RCC 7860 (cell line): ENCODE data around the gene PTPRN2.
"Not testable (repeated sequence)": the region's sequence is repeated elsewhere in the genome, so short reads cannot be mapped to it uniquely, and the experiment has no call there.

Source experiments
- DNase-seq: peaks from one replicate; pipeline ENCODE4 v3.0.0-alpha.2; 2015; ENCODE audit warnings: low spot score
- FAIRE-seq: peaks from 2 replicates; lab custom pipeline; 2012; peaks lifted over from hg19 to GRCh38; lab: Jason Lieb, UNC

PTPRN2 gene

DNA sequence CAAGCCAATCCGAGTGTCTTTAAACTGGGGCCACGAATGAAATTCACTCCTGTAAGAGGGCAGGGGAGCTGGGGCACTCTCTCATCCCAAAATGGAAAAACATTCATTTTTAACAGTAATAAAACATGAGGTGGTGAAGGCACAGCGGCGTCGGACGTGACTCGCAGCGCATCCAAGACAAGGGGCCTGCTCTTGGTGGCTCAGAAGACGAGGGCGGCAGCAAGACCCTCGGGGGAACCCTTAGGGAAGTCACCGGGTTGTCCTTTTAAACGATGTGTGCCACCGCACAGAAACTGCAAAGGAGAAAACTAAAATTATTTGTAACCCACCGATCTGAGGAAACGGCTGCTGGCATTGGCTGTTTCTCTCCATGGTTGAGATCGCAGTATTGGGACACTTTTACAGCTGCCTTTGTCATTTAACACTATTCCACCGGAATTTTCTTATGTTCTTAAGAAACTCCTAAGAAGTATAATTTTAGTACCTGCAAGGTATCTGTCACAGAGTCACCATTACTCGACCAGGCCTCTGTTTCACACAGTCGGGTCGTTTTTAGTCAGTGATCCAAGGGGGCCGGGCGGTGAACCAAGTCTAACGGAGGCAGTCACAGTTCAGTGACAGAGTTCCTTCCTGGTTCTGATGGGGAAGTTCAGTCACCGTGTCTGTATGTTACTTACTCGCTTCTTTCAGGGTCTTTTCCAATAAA lies 159.3 kb downstream of the PTPRN2 start:
- no peak for FAIRE-seq
- DNase-seq: no peak

DNA sequence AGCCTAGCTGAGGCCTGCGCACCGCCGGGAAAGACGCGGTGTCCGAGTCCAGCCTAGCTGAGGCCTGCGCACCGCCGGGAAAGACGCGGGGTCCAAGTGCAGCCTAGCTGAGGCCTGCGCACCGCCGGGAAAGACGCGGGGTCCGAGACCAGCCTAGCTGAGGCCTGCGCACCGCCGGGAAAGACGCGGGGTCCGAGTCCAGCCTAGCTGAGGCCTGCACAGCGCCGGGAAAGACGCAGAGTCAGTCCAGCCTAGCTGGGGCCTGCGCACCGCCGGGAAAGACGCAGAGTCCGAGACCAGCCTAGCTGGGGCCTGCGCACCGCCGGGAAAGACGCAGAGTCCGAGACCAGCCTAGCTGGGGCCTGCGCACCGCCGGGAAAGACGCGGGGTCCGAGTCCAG lies 161.9 kb downstream of the PTPRN2 start:
- not testable (repeated sequence) for DNase-seq, FAIRE-seq

DNA sequence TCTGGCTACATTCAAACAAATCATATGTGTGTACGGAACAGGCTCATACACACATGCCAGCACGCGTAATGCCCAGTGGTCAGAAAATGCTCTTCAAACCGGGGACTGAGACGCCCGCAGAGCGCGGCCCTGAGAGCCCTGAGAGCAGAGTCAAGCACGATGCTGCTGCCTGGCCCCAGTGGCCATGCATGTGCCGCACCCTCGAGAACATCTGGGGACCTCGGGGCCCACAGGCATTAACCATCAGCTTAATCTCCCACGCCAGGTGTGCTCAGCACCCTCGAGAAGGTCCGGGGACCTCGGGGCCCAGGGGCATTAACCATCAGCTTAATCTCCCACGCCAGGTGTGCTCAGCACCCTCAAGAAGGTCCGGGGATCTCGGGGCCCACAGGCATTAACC lies 163.1 kb downstream of the PTPRN2 start:
- DNase-seq (no peak), FAIRE-seq (no peak)

DNA sequence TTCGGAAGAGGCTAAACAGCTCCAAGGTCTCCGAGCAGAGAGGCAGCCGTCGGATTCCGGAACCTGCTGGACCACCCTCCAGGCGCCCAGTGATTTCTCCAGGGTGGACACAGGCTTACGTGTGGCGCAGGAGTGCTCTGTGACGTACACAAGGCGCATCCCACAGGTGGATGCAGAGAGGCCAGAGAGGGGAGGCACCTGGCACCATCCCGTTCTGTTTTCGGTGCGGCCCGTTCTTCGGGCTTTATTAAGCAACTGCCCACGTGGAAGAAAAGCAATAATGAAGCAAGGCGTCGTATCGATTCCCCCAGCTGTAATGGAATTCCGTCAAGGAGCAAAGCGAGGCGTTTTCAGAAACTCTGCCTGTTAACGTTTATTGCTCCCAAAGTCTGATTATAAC lies 163.6 kb downstream of the PTPRN2 start:
- DNase-seq (no peak), FAIRE-seq (no peak)

DNA sequence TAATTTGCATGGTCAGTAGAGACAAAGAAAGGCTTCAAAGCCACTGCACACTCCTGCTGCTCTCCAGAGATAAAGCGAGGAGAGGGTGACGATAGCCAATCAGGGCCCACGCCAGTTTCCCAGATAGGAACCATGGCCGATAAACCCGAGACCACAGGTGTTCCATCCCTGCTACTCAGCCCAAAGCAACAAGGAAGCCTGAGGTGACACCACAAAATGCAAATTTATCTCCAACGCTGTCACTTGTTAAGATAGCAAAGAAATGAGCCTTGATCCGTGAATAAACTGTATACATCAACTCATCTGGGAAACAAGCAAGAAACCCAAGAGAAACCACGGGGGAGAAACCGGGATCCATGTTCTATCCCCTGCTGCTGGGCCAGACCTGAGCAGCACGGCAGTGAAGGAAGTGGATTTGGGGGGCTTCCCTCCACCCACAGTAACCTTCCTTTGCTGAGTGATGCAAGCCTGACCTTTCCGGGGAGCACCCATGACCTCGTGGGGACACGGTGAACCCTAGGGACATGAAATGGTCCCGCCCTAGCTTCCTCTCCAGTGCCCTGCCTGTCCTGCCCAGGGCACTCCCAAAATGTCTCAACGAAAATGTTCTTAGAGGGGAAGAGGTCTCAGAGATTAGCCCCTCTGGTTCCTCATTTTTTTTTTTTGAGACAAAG lies 164.6 kb downstream of the PTPRN2 start:
- no peak for FAIRE-seq
- no peak for DNase-seq

DNA sequence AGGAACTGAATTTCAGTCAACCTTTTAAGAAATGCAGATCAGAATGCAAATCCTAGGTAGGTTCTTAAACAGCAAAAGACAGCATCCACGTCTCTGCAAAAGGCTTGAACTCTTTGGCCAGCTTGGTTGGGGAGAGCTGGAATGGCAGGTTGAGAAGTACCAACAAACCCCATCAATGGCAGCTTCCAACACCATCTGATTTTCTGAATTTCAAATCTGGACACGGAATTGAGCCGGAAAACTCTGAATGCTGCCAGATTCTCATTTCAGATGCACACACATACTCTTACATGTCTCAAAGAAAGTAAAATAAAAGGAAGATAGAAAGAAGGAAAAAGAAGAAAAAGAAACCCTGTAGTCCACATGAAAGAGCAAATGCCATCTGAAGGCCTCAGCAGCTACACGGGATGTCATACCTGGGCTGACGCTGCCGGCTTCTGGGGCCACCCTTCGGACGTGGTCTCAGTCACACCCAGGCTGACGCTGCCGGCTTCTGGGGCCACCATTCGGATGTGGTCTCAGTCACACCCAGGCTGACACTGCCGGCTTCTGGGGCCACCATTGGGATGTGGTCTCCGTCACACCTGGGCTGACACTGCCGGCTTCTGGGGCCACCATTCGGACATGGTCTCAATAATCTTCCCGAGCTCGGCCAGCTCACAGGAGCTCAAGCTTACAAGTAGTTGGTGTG lies 165.3 kb downstream of the PTPRN2 start:
- FAIRE-seq: no peak

DNA sequence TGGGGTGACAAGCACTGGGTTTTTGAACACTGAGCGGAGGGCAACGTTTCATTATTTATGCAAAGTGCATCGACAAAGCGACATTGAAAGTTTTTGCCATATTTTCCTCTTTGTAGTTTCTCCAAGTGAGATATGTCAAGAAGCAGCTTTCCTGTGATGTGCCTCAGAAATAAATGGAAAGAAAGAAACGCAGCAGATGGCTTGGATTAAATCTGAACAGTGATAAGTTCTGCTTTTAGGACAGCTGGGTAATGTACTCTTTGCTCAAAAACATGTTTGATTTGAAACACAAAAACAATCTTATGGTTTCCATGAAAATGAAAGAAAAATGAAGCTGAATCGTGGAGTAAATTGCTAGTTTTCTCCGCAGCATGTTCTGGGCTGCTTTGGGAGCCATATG lies 166.3 kb downstream of the PTPRN2 start:
- FAIRE-seq (no peak), DNase-seq (no peak)

More for the DNA sequence above, 165.3 kb downstream of the PTPRN2 start:
- no peak for DNase-seq

DNA sequence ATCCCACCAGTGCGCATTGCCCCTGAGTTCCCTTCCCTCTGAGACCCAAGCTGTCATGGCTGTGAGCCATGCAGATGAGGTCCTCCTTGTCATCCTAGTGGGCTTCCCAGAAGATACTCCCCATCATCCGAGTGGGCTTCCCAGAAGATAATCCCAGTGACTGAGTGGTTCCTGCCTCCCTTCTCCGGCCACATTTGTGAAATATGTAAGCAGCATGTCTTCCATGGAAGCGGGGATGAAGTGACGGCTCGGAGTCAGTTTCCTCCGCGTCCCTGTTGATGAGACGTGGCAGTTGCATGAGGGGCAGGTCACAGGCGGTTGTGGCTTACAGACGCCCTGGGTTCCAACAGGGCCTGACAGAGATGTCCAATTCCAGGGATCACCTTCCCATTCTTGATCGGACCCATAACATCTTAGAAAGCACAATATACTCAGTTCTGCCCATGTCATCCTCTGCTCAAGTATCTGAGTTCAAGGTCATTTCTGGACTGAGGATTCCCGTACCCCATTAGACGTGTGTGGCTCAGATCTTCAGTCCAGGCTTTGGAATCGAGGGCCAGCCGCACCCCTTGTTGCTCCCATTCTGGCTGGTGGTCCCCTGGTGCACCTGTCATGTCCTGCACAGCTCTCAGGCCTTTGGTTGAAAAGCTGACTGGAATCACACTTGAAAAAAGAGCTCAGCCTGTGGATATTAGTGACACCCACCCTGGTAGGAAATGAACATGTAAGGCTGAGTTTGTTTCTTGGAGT lies 166.9 kb downstream of the PTPRN2 start:
- no peak for FAIRE-seq
- no peak for DNase-seq

DNA sequence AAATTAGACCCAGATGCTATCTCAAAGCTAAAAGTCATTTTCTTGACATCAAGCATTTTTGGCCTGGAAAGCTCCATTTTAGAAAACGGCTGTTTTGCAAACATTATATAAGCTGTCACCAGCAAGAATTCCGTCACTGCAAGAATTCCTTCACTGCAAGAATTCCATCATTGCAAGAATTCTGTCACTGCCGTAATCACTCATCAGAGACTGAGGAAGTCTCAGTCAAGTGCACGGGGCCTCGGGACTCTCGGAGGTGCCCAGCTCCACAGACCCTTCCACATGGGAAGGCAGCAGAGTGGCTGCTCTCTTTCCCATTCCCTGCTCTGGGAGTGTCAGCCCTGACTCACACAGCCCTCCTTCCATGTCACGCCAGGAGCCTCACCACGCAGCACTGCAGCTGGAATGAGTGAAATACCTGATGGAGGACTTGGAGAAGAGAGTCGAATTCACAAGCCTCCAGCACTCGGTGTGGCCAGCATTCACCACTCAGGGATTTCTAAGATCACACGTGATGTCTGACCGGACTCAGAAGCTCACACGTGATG lies 168.3 kb downstream of the PTPRN2 start:
- DNase-seq (no peak), FAIRE-seq (no peak)

DNA sequence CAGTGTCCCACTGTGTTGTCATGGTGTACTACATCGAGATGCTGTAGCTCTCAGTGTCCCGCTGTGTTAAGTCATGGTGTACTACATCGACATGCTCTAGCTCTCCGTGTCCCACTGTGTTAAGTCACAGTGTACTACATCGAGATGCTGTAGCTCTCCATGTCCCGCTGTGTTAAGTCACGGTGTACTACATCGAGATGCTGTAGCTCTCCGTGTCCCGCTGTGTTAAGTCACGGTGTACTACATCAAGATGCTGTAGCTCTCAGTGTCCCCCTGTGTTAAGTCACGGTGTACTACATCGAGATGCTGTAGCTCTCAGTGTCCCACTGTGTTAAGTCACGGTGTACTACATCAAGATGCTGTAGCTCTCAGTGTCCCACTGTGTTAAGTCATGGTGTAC lies 169.2 kb downstream of the PTPRN2 start:
- DNase-seq, FAIRE-seq: not testable (repeated sequence)

DNA sequence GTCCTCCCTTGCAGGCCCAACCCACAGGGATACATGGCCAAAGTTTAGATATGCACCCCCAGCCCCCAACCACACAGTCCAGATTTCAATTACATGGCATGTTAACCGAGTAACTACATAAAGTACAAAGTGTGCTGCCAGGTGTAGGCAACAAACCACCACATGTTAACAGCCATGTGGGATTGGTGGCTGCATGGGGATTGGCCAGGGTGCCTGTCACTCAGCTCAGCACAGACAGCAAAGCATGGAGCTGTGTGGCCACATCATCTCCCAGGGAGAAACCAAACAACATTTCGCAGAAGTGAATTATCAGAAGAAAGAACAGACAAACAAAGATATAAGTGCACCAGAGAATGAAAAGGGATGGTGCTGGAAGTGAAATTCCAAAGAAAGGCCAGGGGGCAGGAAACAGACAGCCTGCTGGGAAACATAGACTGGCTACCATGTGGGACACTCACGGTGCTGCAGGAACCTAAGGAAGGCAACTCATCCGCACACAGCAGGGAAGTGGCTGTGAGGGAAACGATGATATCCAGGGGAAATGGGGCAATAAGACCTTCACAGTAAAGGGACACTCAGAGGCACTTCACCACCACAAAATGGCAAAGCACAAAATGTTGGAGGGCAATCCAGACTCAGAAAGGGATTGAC lies 171.2 kb downstream of the PTPRN2 start:
- FAIRE-seq: no peak

DNA sequence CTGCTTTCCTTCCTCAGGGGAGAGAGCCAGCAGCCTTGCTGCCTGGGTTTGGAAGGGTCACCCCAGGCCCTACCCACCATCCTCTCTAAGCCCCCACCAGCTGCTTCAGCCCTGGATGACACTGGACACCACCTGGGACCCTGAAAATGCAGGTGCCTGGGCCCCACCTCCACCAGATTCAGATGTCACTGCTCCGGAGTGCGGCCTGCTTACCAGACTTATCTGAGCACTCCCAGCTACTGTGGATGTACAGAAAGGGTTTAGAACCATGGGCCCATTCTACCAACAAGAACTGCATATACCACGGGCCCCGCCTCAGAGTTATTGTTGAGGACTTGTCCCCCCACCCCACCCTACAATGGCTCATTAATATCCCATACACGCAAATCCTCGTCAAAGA lies 172.3 kb downstream of the PTPRN2 start:
- no peak for FAIRE-seq
- no peak for DNase-seq

More for the DNA sequence above, 171.2 kb downstream of the PTPRN2 start:
- DNase-seq: no peak

DNA sequence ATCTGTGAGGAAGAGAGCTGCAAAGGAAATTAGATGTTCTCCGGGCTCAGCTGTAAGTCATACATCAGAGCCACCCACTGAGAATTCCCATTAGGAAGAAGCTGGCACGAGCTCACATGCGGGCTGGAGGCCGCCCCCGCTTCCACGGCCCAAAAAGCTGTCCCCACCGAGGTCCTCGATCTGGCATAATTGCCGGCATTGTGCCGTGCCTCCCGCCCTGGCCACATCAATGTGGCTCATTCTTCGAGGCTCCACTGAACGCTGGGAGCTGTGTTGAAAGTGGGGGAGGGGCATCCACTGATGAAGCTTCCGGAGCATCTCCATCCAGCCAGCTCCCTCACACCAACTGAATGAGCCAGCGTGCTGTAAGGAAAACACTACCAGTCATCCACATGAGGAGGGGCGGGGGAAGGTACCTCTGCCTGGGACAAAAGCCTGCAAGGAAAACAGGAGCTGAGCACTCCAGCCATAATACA lies 173.1 kb downstream of the PTPRN2 start:
- FAIRE-seq (no peak), DNase-seq (no peak)

DNA sequence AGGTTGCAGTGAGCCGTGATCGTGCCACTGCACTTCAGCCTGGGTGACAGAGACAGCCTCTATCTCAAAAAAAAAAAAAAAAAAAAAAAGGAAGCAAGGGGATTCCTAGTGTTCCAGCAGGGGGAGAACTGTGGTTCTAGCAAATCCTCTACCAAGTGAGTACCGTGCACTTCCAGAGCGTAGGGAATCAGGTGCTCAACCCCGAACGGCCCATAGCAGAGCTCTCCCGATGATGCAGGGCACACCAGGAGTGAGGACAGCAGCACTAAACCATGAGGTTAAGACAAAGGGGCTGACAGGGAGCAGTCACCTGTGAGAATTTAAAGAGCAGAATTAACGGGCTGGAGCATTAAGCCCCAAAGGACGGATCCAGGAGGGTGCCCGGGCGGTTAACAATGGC lies 173.6 kb downstream of the PTPRN2 start:
- no peak for FAIRE-seq

DNA sequence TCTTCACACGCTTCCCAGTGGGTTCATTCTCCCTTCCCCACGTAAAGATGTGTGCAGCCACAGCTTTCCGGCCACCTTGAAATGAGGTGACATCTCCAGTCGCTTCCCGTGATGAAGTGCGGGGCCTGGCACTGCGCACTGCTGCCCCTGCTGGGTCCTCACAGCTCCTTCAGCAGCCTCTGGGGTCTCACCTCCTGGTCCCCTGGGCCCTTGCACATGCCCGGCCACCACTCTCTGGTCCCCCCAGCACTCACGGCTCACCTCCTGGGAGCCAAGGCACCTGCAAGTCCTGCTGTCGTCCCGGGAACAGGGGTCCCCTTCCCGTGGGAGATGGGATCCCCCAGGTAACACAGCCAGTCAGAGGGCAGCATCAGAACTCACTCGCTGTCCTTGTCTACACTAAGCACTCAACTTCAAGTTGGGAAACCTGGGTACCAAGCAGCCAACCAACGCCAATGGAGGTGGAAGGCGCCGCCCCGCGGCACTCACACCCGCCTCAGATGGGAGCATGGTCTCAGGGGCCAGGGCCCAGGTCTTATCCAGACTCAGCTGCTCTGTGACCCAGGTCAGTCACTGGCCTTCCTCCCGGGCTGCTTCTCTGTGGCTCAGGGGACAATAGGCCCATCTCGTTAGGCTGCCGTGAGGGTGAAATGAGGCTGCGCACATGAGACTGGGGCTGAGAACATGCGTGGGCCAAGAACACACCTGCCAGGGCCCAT lies 176.2 kb downstream of the PTPRN2 start:
- DNase-seq (no peak), FAIRE-seq (no peak)

More for the DNA sequence above, 173.6 kb downstream of the PTPRN2 start:
- no peak for DNase-seq

DNA sequence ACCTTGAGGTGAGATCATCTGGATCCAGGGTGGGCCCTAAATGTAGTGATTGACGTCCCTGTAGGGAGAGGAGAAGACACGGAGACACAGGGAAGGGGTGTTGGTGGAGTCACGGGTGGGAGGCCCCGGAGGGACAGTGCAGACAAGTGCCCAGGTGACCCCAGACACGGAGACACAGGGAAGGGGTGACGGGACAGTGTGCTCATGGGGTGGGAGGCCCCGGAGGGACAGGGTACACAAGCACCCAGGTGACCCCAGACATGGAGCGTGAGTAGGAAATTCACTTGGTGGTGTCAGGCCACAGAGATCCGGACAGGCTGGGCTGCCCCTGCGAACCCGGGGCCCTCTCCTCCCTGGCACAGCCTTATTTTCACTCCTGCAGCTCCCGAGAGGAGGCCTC lies 176.9 kb downstream of the PTPRN2 start:
- no peak for DNase-seq
- no peak for FAIRE-seq

DNA sequence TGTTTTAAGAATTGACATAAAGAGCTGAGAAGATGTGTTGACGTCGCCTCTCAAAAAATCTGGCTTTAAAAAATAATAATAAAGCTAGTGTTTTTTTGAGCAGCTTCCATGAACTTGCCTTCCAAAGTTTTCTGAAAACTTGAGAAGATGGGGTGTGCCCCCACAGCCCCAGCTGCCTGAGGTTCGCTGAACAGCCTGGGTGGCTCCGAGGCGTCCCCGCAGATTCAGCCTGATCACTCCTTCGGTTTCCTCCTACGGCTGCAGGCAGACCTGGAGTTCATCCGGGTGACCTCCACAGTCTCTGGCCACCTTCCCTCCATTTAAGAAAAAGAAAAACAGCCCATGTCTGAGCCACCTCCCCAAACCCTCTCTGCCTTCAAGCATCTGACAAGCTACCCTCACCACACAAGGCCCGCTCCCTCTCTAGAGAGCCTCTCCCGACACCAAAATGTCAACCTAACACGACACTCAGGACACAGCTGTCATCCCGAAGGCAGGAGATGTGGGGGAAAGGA lies 177.8 kb downstream of the PTPRN2 start:
- DNase-seq: no peak
- FAIRE-seq: no peak

DNA sequence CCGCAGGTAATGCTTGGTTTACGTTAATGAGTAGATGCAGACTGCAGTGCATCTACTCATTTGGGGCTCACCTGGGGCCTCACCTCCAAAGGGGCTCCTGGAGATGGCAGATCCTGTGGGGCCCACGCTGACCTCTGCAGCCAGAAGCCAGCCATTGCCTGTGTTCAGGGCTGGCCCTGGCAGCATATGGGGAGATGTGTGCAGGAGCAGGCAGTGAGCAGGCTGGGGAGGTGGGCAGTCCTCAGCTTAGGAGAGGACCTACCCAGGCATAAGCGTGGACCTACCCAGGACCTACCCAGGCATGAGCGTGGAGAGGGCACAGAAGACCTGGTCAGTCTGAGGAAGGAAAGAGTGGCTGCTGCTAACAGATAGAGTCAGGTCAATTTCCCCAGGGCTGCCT lies 178.5 kb downstream of the PTPRN2 start:
- no peak for FAIRE-seq
- no peak for DNase-seq

DNA sequence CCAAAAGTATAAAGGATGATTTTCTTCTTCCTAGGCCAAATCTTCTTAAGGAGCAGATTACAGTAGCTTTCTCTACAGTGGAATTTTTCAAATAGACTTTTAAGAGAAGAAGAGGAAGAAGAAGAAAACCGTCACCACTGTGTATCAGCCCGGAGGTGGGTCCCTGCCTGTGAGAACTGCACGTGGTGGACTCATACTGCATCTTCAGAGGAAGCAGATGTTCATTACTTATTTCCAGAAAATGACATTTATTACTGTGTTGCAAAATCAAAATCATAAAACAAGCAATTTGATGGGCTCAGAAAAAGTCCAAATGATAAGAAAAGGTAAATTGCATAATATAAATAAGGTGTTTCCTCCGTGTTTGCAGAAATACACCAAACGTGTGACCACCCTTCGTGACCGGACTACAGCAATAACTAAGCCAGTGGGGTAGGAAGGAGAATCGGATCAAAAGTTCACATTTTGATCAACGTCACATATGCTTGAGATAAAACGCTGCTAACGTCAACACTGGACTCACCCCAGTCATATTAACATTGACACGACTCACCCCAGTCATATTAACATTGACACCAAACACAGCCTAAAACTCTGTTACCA lies 179.2 kb downstream of the PTPRN2 start:
- DNase-seq: no peak
- no peak for FAIRE-seq
